ENCODE measurements around the gene ORC4.

Gene ORC4

GRCh38 chr2:147989809-147990403, 30.6 kb downstream of the ORC4 start:
- Histone ChIP-seq H3K27ac (ENCODE audit: low read depth, low read length) (no peak overlapping the region), H3K4me1 (ENCODE audit: control insufficient read depth, insufficient read depth, low read length) (peaks cover 19% of the 10 kb centered on the region), H3K9me3 (ENCODE audit: control insufficient read depth, insufficient read depth, low read length) (no peaks in the 10 kb centered on the region), H3K36me3 (ENCODE audit: control insufficient read depth, insufficient read depth, low read length) (no peaks in the 10 kb centered on the region), H3K27me3 (ENCODE audit: control insufficient read depth, insufficient read depth, low read length) (no peaks in the 10 kb centered on the region), H3K9ac (ENCODE audit: low read depth, low read length) (no peak overlapping the region), H3K4me3 (ENCODE audit: low read depth, low read length) (no peak overlapping the region)

GRCh38 chr2:147989102-147989501, 31.4 kb downstream of the ORC4 start:
- no peak overlapping the region for H3K4me3 ChIP-seq (ENCODE audit: low read depth, low read length)
- H3K4me1 ChIP-seq (ENCODE audit: control insufficient read depth, insufficient read depth, low read length) = peaks cover 19% of the 10 kb centered on the region
- no peaks in the 10 kb centered on the region for H3K9me3 ChIP-seq (ENCODE audit: control insufficient read depth, insufficient read depth, low read length)
- H3K36me3 ChIP-seq (ENCODE audit: control insufficient read depth, insufficient read depth, low read length) = no peaks in the 10 kb centered on the region
- no peak overlapping the region for H3K9ac ChIP-seq (ENCODE audit: low read depth, low read length)
- H3K27ac ChIP-seq (ENCODE audit: low read depth, low read length) = peak overlapping the region; percentile 6
- no peaks in the 10 kb centered on the region for H3K27me3 ChIP-seq (ENCODE audit: control insufficient read depth, insufficient read depth, low read length)

- 0 out of 2 replicates have a peak, but pooled peaks cover 3% of the 10 kb centered on the region for H3K36me3 ChIP-seq (ENCODE audit: control insufficient read depth, insufficient read depth, low read length)
- H3K9me3 ChIP-seq (ENCODE audit: control insufficient read depth, insufficient read depth, low read length) = no peaks in the 10 kb centered on the region
- H3K4me1 ChIP-seq (ENCODE audit: control insufficient read depth, insufficient read depth, low read length) = no peaks in the 10 kb centered on the region
- no peak overlapping the region for H3K4me3 ChIP-seq (ENCODE audit: low read depth, low read length)
- no peak overlapping the region for H3K9ac ChIP-seq (ENCODE audit: low read depth, low read length)
- no peak overlapping the region for H3K27ac ChIP-seq (ENCODE audit: low read depth, low read length)
- no peaks in the 10 kb centered on the region for H3K27me3 ChIP-seq (ENCODE audit: control insufficient read depth, insufficient read depth, low read length)
Measured at GRCh38 chr2:147980940-147981528, 39.5 kb downstream of the ORC4 start.

- Histone ChIP-seq H3K4me1 (ENCODE audit: control insufficient read depth, insufficient read depth, low read length) (peaks cover 6% of the 10 kb centered on the region; the same call in 1 of the 2 replicates), H3K9me3 (ENCODE audit: control insufficient read depth, insufficient read depth, low read length) (no peaks in the 10 kb centered on the region), H3K36me3 (ENCODE audit: control insufficient read depth, insufficient read depth, low read length) (peaks cover 10% of the 10 kb centered on the region), H3K27me3 (ENCODE audit: control insufficient read depth, insufficient read depth, low read length) (no peaks in the 10 kb centered on the region), H3K4me3 (ENCODE audit: low read depth, low read length) (no peak overlapping the region), H3K9ac (ENCODE audit: low read depth, low read length) (no peak overlapping the region), H3K27ac (ENCODE audit: low read depth, low read length) (no peak overlapping the region)
Measured at GRCh38 chr2:147977679-147978078, 42.9 kb downstream of the ORC4 start.

GRCh38 chr2:147976102-147976501, 44.4 kb downstream of the ORC4 start:
- Histone ChIP-seq H3K27ac (ENCODE audit: low read depth, low read length) (no peak overlapping the region), H3K4me1 (ENCODE audit: control insufficient read depth, insufficient read depth, low read length) (peaks cover 6% of the 10 kb centered on the region; the same call in 1 of the 2 replicates), H3K9me3 (ENCODE audit: control insufficient read depth, insufficient read depth, low read length) (no peaks in the 10 kb centered on the region), H3K4me3 (ENCODE audit: low read depth, low read length) (no peak overlapping the region), H3K27me3 (ENCODE audit: control insufficient read depth, insufficient read depth, low read length) (no peaks in the 10 kb centered on the region), H3K9ac (ENCODE audit: low read depth, low read length) (no peak overlapping the region), H3K36me3 (ENCODE audit: control insufficient read depth, insufficient read depth, low read length) (peaks cover 20% of the 10 kb centered on the region)

- H3K9me3 ChIP-seq (ENCODE audit: control insufficient read depth, insufficient read depth, low read length) = no peaks in the 10 kb centered on the region
- H3K36me3 ChIP-seq (ENCODE audit: control insufficient read depth, insufficient read depth, low read length) = peaks cover 21% of the 10 kb centered on the region
- H3K27me3 ChIP-seq (ENCODE audit: control insufficient read depth, insufficient read depth, low read length) = no peaks in the 10 kb centered on the region
- H3K4me3 ChIP-seq (ENCODE audit: low read depth, low read length) = no peak overlapping the region
- no peak overlapping the region for H3K27ac ChIP-seq (ENCODE audit: low read depth, low read length)
- H3K4me1 ChIP-seq (ENCODE audit: control insufficient read depth, insufficient read depth, low read length) = 0 out of 2 replicates have a peak, but pooled peaks cover 1% of the 10 kb centered on the region
- H3K9ac ChIP-seq (ENCODE audit: low read depth, low read length) = no peak overlapping the region
Measured at GRCh38 chr2:147968571-147968970, 52.0 kb downstream of the ORC4 start.

GRCh38 chr2:147952118-147952517, 68.4 kb downstream of the ORC4 start:
- no peak overlapping the region for H3K27ac ChIP-seq (ENCODE audit: low read depth, low read length)
- no peak overlapping the region for H3K9ac ChIP-seq (ENCODE audit: low read depth, low read length)
- H3K4me3 ChIP-seq (ENCODE audit: low read depth, low read length) = no peak overlapping the region
- H3K27me3 ChIP-seq (ENCODE audit: control insufficient read depth, insufficient read depth, low read length) = no peaks in the 10 kb centered on the region
- H3K9me3 ChIP-seq (ENCODE audit: control insufficient read depth, insufficient read depth, low read length) = no peaks in the 10 kb centered on the region
- peaks cover 59% of the 10 kb centered on the region for H3K36me3 ChIP-seq (ENCODE audit: control insufficient read depth, insufficient read depth, low read length)
- no peaks in the 10 kb centered on the region for H3K4me1 ChIP-seq (ENCODE audit: control insufficient read depth, insufficient read depth, low read length)

GRCh38 chr2:147945660-147946059, 74.9 kb downstream of the ORC4 start:
- no peaks in the 10 kb centered on the region for H3K4me1 ChIP-seq (ENCODE audit: control insufficient read depth, insufficient read depth, low read length)
- H3K9ac ChIP-seq (ENCODE audit: low read depth, low read length) = no peak overlapping the region
- H3K36me3 ChIP-seq (ENCODE audit: control insufficient read depth, insufficient read depth, low read length) = peaks cover 46% of the 10 kb centered on the region
- no peak overlapping the region for H3K27ac ChIP-seq (ENCODE audit: low read depth, low read length)
- no peaks in the 10 kb centered on the region for H3K9me3 ChIP-seq (ENCODE audit: control insufficient read depth, insufficient read depth, low read length)
- H3K4me3 ChIP-seq (ENCODE audit: low read depth, low read length) = no peak overlapping the region
- H3K27me3 ChIP-seq (ENCODE audit: control insufficient read depth, insufficient read depth, low read length) = no peaks in the 10 kb centered on the region

- H3K36me3 ChIP-seq (ENCODE audit: control insufficient read depth, insufficient read depth, low read length) = peaks cover 70% of the 10 kb centered on the region
- no peaks in the 10 kb centered on the region for H3K9me3 ChIP-seq (ENCODE audit: control insufficient read depth, insufficient read depth, low read length)
- H3K9ac ChIP-seq (ENCODE audit: low read depth, low read length) = no peak overlapping the region
- H3K27ac ChIP-seq (ENCODE audit: low read depth, low read length) = no peak overlapping the region
- no peak overlapping the region for H3K4me3 ChIP-seq (ENCODE audit: low read depth, low read length)
- no peaks in the 10 kb centered on the region for H3K4me1 ChIP-seq (ENCODE audit: control insufficient read depth, insufficient read depth, low read length)
- no peaks in the 10 kb centered on the region for H3K27me3 ChIP-seq (ENCODE audit: control insufficient read depth, insufficient read depth, low read length)
Measured at GRCh38 chr2:147939313-147939712, 81.2 kb downstream of the ORC4 start.

- peaks cover 64% of the 10 kb centered on the region for H3K36me3 ChIP-seq (ENCODE audit: control insufficient read depth, insufficient read depth, low read length)
- no peak overlapping the region for H3K4me3 ChIP-seq (ENCODE audit: low read depth, low read length)
- no peak overlapping the region for H3K9ac ChIP-seq (ENCODE audit: low read depth, low read length)
- H3K9me3 ChIP-seq (ENCODE audit: control insufficient read depth, insufficient read depth, low read length) = no peaks in the 10 kb centered on the region
- H3K27ac ChIP-seq (ENCODE audit: low read depth, low read length) = no peak overlapping the region
- no peaks in the 10 kb centered on the region for H3K4me1 ChIP-seq (ENCODE audit: control insufficient read depth, insufficient read depth, low read length)
- no peaks in the 10 kb centered on the region for H3K27me3 ChIP-seq (ENCODE audit: control insufficient read depth, insufficient read depth, low read length)
Measured at GRCh38 chr2:147937744-147938349, 82.7 kb downstream of the ORC4 start.

GRCh38 chr2:147934881-147935620, 85.5 kb downstream of the ORC4 start:
- H3K36me3 ChIP-seq (ENCODE audit: control insufficient read depth, insufficient read depth, low read length) = peaks cover 51% of the 10 kb centered on the region
- no peaks in the 10 kb centered on the region for H3K27me3 ChIP-seq (ENCODE audit: control insufficient read depth, insufficient read depth, low read length)
- H3K9me3 ChIP-seq (ENCODE audit: control insufficient read depth, insufficient read depth, low read length) = no peaks in the 10 kb centered on the region
- H3K27ac ChIP-seq (ENCODE audit: low read depth, low read length) = no peak overlapping the region
- H3K4me1 ChIP-seq (ENCODE audit: control insufficient read depth, insufficient read depth, low read length) = no peaks in the 10 kb centered on the region
- H3K9ac ChIP-seq (ENCODE audit: low read depth, low read length) = no peak overlapping the region
- H3K4me3 ChIP-seq (ENCODE audit: low read depth, low read length) = no peak overlapping the region

Data from HUES48 (cell line).